DND-41 (cell line): Measurements from ENCODE around the gene MON1B.
"Not testable (repeated sequence)": the region's sequence is repeated elsewhere in the genome, so short reads cannot be mapped to it uniquely, and the experiment has no call there.

Source experiments
- ATAC-seq: fragments of 200-7000 bp; cut with Tn5 transposase; 3 replicates; pipeline ENCODE4 v1.9.1; 2021; ENCODE audit warnings: low read depth; ENCODE audit not compliant: insufficient read depth
- DNase-seq: peaks from one replicate; pipeline ENCODE4 v3.0.0-alpha.2; 2020
- H2AFZ ChIP-seq: 2 replicates; pipeline ENCODE4 v1.6.0; 2012; ENCODE audit warnings: low read depth, low read length
- H3K27ac ChIP-seq: 2 replicates; pipeline ENCODE4 v1.5.1; 2012; ENCODE audit warnings: low read length, inconsistent platforms
- H3K27me3 ChIP-seq: fragments of 200-600 bp; sonication (generic); 2 replicates; pipeline ENCODE4 v1.6.0; 2012; ENCODE audit warnings: low read length, mild to moderate bottlenecking, inconsistent platforms; ENCODE audit not compliant: insufficient read depth, poor library complexity
- H3K36me3 ChIP-seq: 2 replicates; pipeline ENCODE4 v1.5.1; 2012; ENCODE audit warnings: low read length, inconsistent platforms; ENCODE audit not compliant: insufficient read depth
- H3K4me1 ChIP-seq: 2 replicates; pipeline ENCODE4 v1.5.1; 2012; ENCODE audit warnings: mild to moderate bottlenecking, low read length; ENCODE audit not compliant: insufficient read depth
- H3K4me2 ChIP-seq: 2 replicates; pipeline ENCODE4 v1.6.0; 2012; ENCODE audit warnings: mild to moderate bottlenecking, moderate library complexity, low read length, inconsistent platforms; ENCODE audit not compliant: insufficient read depth
- H3K4me3 ChIP-seq, 2 experiments: fragments of 200-600 bp in 1 of 2; shearing (Covaris generic) in 1 of 2; 2 replicates each; pipeline ENCODE4 v1.5.1; 2012 to 2016; ENCODE audit warnings: inconsistent platforms in 2 of 2, low read length in 2 of 2, mild to moderate bottlenecking in 2 of 2, low read depth in 1 of 2, moderate library complexity in 1 of 2
- H3K79me2 ChIP-seq: 2 replicates; pipeline ENCODE4 v1.6.0; 2012; ENCODE audit warnings: low read length, inconsistent platforms; ENCODE audit not compliant: insufficient read depth
- H3K9ac ChIP-seq: 2 replicates; pipeline ENCODE4 v1.6.0; 2012; ENCODE audit warnings: low read depth, mild to moderate bottlenecking, inconsistent platforms, low read length, moderate library complexity
- H3K9me3 ChIP-seq: 2 replicates; pipeline ENCODE4 v1.5.1; 2012; ENCODE audit warnings: low read length, moderate library complexity, mild to moderate bottlenecking, inconsistent platforms; ENCODE audit not compliant: insufficient read depth, severe bottlenecking
- H4K20me1 ChIP-seq: 2 replicates; pipeline ENCODE4 v1.6.0; 2012; ENCODE audit warnings: low read length; ENCODE audit not compliant: insufficient read depth
- EZH2 ChIP-seq: IDR thresholded peaks from 3 replicates; pipeline ENCODE4 v1.6.1; 2012; ENCODE audit warnings: borderline replicate concordance, low read depth, mild to moderate bottlenecking, moderate library complexity, low read length, inconsistent platforms; ENCODE audit not compliant: severe bottlenecking
- TF ChIP-seq, protein P1 (sequence below): IDR thresholded peaks from 2 replicates; pipeline ENCODE4 v1.5.1; 2012; ENCODE audit warnings: borderline replicate concordance, low read length, moderate library complexity, mild to moderate bottlenecking; ENCODE audit not compliant: poor library complexity, severe bottlenecking; ENCODE audit errors: extremely low read depth

MON1B gene

DNA sequence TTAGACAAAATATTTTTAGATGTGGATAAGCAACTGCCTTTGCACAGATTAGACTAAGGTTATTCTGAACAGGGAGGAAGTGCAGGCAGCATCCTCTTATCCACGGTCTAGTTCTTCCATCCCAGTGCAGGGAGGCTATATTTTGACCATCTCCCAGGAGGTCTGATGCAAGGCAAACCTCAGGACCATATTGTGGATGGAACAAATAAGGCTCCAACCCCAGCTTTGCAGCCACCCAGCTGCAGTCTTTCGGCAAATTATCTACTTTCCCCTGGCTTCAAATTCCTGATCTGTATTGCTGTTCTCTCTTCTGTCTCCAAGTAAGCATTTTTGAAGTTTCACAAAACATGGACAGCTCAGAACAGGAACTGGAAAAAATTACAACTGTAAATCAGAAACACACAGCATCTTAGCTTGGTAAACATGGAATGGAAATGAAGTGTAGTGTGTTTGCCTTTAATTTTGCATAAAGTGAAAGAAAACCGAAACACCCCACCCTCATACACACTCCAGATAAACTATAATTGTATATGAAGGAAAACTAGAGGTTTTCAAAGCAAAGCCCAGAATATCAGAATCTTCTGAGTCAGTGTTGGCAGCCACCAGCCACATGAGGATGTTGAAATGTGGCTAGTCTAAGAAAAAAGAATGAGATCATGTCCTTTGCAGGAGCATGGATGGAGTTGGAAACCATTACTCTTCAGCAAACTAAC, 33.5 kb upstream of the MON1B start:
- Histone ChIP-seq H4K20me1 (no peaks in the 10 kb centered on the region), H3K4me3 (no peak overlapping the region), H3K4me2 (no peak overlapping the region), H2AFZ (no peak overlapping the region), H3K9ac (no peak overlapping the region), H3K27ac (no peak overlapping the region), H3K79me2 (no peaks in the 10 kb centered on the region), H3K27me3 (peaks cover 4% of the 10 kb centered on the region), H3K4me1 (no peaks in the 10 kb centered on the region), H3K36me3 (no peaks in the 10 kb centered on the region), H3K9me3 (no peaks in the 10 kb centered on the region)
- TF ChIP-seq EZH2 = no peak
- TF ChIP-seq, protein P1, sequence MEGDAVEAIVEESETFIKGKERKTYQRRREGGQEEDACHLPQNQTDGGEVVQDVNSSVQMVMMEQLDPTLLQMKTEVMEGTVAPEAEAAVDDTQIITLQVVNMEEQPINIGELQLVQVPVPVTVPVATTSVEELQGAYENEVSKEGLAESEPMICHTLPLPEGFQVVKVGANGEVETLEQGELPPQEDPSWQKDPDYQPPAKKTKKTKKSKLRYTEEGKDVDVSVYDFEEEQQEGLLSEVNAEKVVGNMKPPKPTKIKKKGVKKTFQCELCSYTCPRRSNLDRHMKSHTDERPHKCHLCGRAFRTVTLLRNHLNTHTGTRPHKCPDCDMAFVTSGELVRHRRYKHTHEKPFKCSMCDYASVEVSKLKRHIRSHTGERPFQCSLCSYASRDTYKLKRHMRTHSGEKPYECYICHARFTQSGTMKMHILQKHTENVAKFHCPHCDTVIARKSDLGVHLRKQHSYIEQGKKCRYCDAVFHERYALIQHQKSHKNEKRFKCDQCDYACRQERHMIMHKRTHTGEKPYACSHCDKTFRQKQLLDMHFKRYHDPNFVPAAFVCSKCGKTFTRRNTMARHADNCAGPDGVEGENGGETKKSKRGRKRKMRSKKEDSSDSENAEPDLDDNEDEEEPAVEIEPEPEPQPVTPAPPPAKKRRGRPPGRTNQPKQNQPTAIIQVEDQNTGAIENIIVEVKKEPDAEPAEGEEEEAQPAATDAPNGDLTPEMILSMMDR = no peak
- ATAC-seq (no peak), DNase-seq (no peak)

DNA sequence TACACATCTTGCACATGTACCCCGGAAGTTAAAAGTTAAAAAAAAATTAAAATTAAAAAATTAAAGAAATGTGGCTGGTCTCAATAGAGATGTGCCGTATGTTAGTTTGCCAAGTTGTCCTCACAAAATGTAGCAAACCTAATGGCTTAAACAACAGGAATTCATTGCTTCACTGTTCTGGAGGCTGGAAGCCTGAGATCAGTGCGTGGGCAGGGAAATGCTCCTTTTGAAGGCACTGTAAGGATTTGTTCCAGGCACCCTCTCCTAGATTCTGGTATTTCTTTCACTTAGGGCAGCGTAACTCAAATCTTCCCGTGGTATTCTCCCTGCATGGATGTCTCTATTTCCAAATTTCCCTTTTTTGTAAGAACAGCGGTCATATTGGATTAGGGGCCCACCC, 32.7 kb upstream of the MON1B start:
- H3K27me3 ChIP-seq = peaks cover 4% of the 10 kb centered on the region
- H4K20me1 ChIP-seq = no peaks in the 10 kb centered on the region
- ATAC-seq = no peak
- no peak overlapping the region for H3K4me3 ChIP-seq
- H3K27ac ChIP-seq = no peak overlapping the region
- H3K9ac ChIP-seq = no peak overlapping the region
- no peaks in the 10 kb centered on the region for H3K36me3 ChIP-seq
- no peaks in the 10 kb centered on the region for H3K79me2 ChIP-seq
- H3K4me2 ChIP-seq = no peak overlapping the region
- H3K9me3 ChIP-seq = no peaks in the 10 kb centered on the region
- no peak for DNase-seq
- no peak for TF ChIP-seq EZH2
- TF ChIP-seq, protein P1 = no peak
- H3K4me1 ChIP-seq = no peaks in the 10 kb centered on the region
- no peak overlapping the region for H2AFZ ChIP-seq

- ATAC-seq (no peak), DNase-seq (no peak)
- H4K20me1 ChIP-seq = no peaks in the 10 kb centered on the region
- H3K4me2 ChIP-seq = no peak overlapping the region
- peaks cover 4% of the 10 kb centered on the region for H3K27me3 ChIP-seq
- H3K4me3 ChIP-seq = no peak overlapping the region
- TF ChIP-seq, protein P1 = no peak
- TF ChIP-seq EZH2 = no peak
- no peaks in the 10 kb centered on the region for H3K9me3 ChIP-seq
- H3K36me3 ChIP-seq = no peaks in the 10 kb centered on the region
- H3K27ac ChIP-seq = no peak overlapping the region
- no peaks in the 10 kb centered on the region for H3K79me2 ChIP-seq
- H3K4me1 ChIP-seq = no peaks in the 10 kb centered on the region
- H2AFZ ChIP-seq = no peak overlapping the region
- no peak overlapping the region for H3K9ac ChIP-seq
Measured at GRCh38 chr16:77165006-77165405, 26.0 kb upstream of the MON1B start.

DNA sequence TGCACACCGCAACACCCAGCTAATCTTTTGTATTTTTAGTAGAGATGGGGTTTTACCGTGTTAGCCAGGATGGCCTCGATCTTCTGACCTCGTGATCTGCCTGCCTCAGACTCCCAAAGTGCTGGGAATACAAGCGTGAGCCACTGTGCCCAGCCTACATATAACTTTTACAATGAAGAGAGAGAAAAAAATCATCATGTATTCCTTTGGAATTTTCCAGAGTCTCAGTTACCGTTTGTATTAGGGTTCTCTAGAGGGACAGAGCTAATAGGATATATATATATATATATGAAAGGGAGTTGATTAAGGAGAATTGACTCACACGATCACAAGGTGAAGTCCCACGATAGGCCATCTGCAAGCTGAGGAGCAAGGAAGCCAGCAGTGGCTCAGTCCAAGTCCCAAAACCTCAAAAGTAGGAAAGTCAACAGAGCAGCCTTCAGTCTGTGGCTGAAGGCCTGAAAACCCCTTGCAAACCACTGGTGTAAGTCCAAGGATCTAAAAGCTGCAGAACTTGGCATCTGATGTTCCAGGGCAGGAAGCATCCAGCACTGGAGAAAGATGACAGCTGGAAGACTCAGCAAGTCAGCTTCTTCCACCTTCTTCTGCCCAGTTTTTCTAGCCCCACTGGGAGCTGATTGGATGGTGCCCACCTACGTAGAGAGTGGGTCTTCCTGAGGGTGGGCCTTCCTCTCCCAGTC, 25.3 kb upstream of the MON1B start:
- not testable (repeated sequence) for ATAC-seq, H3K4me2 ChIP-seq, DNase-seq, H3K4me3 ChIP-seq, H3K27me3 ChIP-seq, H3K36me3 ChIP-seq, H3K79me2 ChIP-seq, H3K9me3 ChIP-seq, H3K4me1 ChIP-seq, H4K20me1 ChIP-seq, H2AFZ ChIP-seq, H3K27ac ChIP-seq, H3K9ac ChIP-seq
